NCI-H345 (cell line): ENCODE results near the gene ZBTB38.

Experiments
- DNase-seq: peaks from one replicate; lab custom pipeline; 2025; lab: John Stamatoyannopoulos, UW

The ZBTB38 gene

GRCh38 chr3:141406265-141406664 lies 38.0 kb downstream of the ZBTB38 start:
- DNase-seq, result no peak

DNA sequence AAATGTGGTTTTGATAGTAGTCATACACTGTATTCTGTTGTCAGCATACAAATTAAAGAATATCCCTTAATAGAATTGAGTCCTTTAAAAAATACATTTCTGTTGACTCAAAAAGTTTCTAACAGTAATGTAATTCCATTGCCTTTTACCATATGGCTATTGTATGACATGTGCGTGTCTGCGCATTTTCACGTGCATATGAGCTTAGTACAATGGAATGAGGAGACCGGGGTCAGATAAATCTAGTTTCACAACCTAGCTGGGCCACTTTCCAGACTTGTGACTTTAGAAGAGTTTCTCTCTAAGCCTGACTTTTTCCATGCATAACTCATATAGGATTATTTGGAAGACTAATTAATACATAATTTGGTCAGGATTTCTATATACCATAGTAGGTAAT lies 38.7 kb downstream of the ZBTB38 start:
- DNase-seq, result no peak

GRCh38 chr3:141407825-141408224 lies 39.5 kb downstream of the ZBTB38 start:
- DNase-seq, result no peak

- no peak for DNase-seq
Observed at GRCh38 chr3:141408596-141408995, 40.3 kb downstream of the ZBTB38 start.

GRCh38 chr3:141409940-141410241 lies 41.6 kb downstream of the ZBTB38 start:
- DNase-seq, result no peak

DNA sequence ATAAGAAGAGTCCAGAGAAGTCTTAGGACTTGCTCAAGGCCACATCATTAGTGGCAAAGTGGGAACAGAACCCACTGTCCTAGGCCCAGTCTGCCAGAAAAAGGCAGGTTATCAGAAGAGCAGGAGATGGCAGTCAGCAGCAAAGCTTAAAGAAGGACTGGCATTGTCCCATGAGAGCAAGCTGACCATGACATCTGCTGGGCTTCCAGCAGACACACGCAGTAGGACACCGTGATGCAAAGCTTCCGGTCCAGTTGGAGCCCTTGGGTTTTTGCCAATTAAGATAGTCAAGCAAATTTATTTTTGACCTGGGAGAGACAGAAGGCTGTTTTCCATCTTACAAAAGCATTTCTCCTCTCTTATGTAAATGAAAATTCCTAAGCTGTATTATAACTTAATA lies 42.1 kb downstream of the ZBTB38 start:
- DNase-seq, result no peak

DNA sequence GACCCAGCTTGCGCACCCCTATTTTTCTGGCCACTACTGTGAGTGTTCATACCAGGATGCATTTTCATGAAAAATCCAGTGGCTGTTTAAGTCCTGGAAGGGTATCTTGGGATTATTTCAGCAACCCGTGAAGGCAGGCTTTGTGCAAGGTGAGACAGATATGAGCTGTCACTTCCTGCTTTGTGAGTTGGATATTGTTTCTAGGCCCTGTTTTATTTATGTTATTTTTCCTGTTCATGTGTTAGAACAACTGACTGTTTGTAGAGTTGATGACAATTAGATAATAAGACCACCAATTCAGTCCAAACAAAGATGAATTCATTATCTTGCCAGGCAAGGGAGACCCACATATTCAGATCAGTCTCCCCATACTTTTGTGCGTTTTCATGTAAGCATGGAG lies 42.5 kb downstream of the ZBTB38 start:
- DNase-seq, result no peak

DNA sequence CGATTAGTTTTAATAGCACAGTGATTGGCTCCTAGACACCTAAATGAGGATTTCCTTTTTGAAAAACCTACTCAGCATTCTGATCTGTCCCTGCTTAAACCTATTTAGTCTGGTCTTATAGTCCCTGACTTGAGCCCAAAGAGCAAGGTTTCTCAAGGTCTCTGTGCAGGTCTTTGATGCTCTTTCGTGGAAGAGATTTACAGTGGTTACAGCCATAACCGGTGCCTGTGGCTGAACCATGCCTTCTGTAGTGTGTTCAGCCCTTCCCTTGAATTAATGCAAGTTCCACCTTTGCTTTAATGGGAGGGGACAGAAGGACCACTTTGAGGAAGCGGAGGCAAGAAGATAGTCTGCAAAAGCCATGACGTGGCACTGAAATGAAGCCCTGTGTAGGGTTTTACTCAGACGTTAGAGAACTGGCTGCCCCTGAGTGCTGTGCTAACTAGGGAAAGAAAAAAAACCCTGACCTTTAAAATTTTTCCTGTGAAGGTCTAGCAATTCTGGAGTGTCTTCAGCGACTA lies 43.0 kb downstream of the ZBTB38 start:
- DNase-seq, result no peak

DNA sequence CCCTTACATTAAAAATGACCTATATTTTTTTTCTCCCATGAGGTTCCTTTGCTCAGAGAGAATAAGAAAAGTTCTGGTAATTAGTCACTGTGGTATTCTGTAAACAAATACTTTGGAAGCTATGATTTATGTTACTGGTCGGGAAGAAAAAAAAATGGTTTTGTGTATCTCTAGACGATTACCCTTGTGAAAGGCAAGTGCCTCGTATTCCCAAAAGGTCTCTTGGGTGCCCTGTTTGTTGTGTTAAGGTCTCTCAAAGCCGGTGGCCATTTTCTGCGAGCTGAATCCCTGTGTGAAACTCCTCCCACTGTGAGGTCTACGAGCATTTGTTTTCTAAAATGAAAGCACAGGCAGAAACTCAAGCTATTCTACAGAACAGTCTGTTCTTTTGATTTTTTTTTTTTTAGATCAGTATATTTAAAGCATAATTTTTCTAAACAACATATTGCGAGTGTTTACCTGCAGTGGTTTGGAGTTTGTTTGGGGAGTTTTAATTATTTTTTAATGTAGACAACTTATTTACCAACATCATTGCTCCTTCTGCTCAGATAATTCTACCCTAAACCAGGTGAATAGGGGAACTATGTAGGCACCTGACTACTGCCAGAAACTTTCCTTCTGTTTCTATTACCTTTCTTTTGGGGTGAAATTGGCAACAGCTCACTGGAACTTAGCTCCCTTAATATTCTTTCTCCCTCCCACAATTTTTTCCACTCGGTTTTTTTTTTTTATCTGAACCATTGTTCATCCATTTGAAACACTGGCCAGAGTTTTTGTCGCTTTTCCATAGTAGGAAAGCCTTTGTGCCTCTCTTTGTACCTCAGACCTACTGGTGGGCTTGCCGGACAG lies 44.0 kb downstream of the ZBTB38 start:
- no peak for DNase-seq

DNA sequence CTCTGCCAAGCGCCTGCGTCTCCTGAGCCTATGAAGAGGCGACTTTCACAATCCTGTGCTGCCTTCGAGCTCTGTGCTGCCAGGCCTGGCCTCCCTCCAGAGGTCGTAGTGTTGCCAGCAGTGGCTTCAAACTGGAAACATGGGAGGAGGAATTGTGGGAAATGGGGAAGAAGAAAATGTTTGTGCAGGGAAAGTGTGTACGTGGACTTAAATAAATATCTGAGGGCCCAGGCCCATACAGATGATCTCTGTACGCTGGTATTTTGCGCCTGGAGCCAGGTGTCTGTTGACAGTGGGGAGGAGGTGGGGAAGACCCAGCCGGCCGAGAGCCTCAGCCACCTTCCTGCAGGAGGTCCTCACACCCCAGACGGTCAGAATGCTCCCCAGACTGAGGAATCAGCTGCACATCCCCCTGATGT lies 44.6 kb downstream of the ZBTB38 start:
- DNase-seq, result no peak

- DNase-seq, result no peak
Observed at GRCh38 chr3:141413391-141413790, 45.1 kb downstream of the ZBTB38 start.

GRCh38 chr3:141413801-141414689 lies 45.7 kb downstream of the ZBTB38 start:
- no peak for DNase-seq

- no peak for DNase-seq
Observed at GRCh38 chr3:141414800-141415462, 46.6 kb downstream of the ZBTB38 start.

DNA sequence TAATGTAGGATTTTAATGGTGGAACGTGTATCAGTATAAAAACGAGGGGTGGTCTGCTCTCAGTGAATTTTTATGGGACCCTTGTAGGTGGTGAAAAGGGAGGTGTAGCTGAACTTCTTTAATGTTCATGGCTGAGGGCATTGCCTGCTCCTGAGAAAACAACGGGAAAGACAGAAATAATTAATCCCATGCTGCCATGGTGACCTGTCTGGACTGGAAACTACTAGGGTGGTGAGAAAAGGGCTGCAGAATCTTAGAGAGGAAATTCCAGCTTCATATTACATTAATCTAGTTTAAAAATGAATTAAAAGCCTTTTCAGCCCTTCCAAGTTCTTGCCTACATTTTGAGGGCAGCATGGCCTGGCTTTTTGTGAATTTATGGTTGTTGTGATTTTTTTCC lies 47.6 kb downstream of the ZBTB38 start:
- DNase-seq, result no peak
